ENCODE results near the gene SLC1A2.

The SLC1A2 gene

GRCh38 chr11:35340715-35341114, 78.6 kb downstream of the SLC1A2 start:
- no peaks in the 10 kb centered on the region for H3K27me3 ChIP-seq (ENCODE audit: control insufficient read depth in 1 of 2, insufficient read depth in 2 of 2, low read length in 2 of 2)
- no peak overlapping the region for H3K4me3 ChIP-seq (ENCODE audit: low read depth in 1 of 2, low read length in 2 of 2)
- H3K9me3 ChIP-seq (ENCODE audit: control insufficient read depth in 1 of 2, low read length in 2 of 2): peaks cover 0 to 4% of the 10 kb centered on the region in 2 donors
- no peak overlapping the region for H3K9ac ChIP-seq (ENCODE audit: low read depth in 1 of 2, low read length in 2 of 2)
- H3K4me1 ChIP-seq (ENCODE audit: control insufficient read depth in 1 of 2, insufficient read depth in 2 of 2, low read length in 2 of 2): no peaks in the 10 kb centered on the region
- H3K36me3 ChIP-seq (ENCODE audit: control insufficient read depth in 1 of 2, insufficient read depth in 2 of 2, low read length in 2 of 2): no peaks in the 10 kb centered on the region
- no peak overlapping the region for H3K27ac ChIP-seq (ENCODE audit: low read depth, low read length)

DNA sequence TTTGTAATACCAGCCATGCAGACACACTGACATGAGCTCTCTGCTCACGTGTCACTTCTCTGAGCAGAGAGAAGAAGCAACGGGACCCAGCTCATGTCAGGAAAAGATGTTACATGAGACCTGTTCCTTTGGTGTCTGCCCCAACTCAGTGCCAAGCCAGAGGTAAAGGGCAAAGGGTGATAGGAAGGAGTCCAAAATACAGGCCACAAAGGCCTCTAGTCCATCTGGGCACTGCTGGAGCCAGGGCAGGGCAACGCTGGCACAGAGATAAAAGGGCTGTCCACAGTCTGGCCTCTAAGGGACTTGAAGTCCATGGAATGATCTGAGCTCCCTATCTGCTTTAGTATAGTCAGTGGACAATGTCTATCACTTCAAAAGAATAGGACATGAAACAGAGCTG, 79.3 kb downstream of the SLC1A2 start:
- Histone ChIP-seq H3K4me1 (ENCODE audit: control insufficient read depth in 1 of 2, insufficient read depth in 2 of 2, low read length in 2 of 2) (no peaks in the 10 kb centered on the region), H3K27ac (ENCODE audit: low read depth, low read length) (no peak overlapping the region), H3K9ac (ENCODE audit: low read depth in 1 of 2, low read length in 2 of 2) (no peak overlapping the region), H3K36me3 (ENCODE audit: control insufficient read depth in 1 of 2, insufficient read depth in 2 of 2, low read length in 2 of 2) (no peaks in the 10 kb centered on the region), H3K4me3 (ENCODE audit: low read depth in 1 of 2, low read length in 2 of 2) (no peak overlapping the region), H3K27me3 (ENCODE audit: control insufficient read depth in 1 of 2, insufficient read depth in 2 of 2, low read length in 2 of 2) (no peaks in the 10 kb centered on the region), H3K9me3 (ENCODE audit: control insufficient read depth in 1 of 2, low read length in 2 of 2) (peaks cover 0 to 4% of the 10 kb centered on the region in 2 donors)

GRCh38 chr11:35338921-35339320, 80.4 kb downstream of the SLC1A2 start:
- Histone ChIP-seq H3K9me3 (ENCODE audit: control insufficient read depth in 1 of 2, low read length in 2 of 2) (peaks cover 0 to 4% of the 10 kb centered on the region in 2 donors), H3K27ac (ENCODE audit: low read depth, low read length) (no peak overlapping the region), H3K4me1 (ENCODE audit: control insufficient read depth in 1 of 2, insufficient read depth in 2 of 2, low read length in 2 of 2) (no peaks in the 10 kb centered on the region), H3K36me3 (ENCODE audit: control insufficient read depth in 1 of 2, insufficient read depth in 2 of 2, low read length in 2 of 2) (no peaks in the 10 kb centered on the region), H3K4me3 (ENCODE audit: low read depth in 1 of 2, low read length in 2 of 2) (no peak overlapping the region), H3K9ac (ENCODE audit: low read depth in 1 of 2, low read length in 2 of 2) (no peak overlapping the region), H3K27me3 (ENCODE audit: control insufficient read depth in 1 of 2, insufficient read depth in 2 of 2, low read length in 2 of 2) (no peaks in the 10 kb centered on the region)

DNA sequence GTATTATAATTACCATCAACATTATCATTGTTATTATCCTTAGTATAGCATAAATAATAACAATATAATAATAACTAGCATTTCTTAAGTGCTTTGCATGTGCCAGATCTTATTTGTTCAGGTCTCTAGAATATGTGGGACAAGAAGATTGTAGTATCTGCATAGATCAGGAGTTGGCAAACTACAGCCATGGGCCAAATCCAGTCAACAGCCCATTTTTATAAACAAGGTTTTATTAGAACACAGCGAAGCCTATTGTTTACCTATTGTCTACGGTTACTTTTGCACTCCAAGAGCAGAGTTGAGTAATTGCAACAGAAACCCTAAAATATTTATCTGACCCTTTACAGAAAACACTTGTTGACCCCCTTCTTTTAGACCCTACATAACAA, 81.4 kb downstream of the SLC1A2 start:
- Histone ChIP-seq H3K4me1 (ENCODE audit: control insufficient read depth in 1 of 2, insufficient read depth in 2 of 2, low read length in 2 of 2) (no peaks in the 10 kb centered on the region), H3K27me3 (ENCODE audit: control insufficient read depth in 1 of 2, insufficient read depth in 2 of 2, low read length in 2 of 2) (no peaks in the 10 kb centered on the region), H3K36me3 (ENCODE audit: control insufficient read depth in 1 of 2, insufficient read depth in 2 of 2, low read length in 2 of 2) (no peaks in the 10 kb centered on the region), H3K27ac (ENCODE audit: low read depth, low read length) (no peak overlapping the region), H3K4me3 (ENCODE audit: low read depth in 1 of 2, low read length in 2 of 2) (no peak overlapping the region), H3K9me3 (ENCODE audit: control insufficient read depth in 1 of 2, low read length in 2 of 2) (peaks cover 0 to 4% of the 10 kb centered on the region in 2 donors), H3K9ac (ENCODE audit: low read depth in 1 of 2, low read length in 2 of 2) (no peak overlapping the region)

DNA sequence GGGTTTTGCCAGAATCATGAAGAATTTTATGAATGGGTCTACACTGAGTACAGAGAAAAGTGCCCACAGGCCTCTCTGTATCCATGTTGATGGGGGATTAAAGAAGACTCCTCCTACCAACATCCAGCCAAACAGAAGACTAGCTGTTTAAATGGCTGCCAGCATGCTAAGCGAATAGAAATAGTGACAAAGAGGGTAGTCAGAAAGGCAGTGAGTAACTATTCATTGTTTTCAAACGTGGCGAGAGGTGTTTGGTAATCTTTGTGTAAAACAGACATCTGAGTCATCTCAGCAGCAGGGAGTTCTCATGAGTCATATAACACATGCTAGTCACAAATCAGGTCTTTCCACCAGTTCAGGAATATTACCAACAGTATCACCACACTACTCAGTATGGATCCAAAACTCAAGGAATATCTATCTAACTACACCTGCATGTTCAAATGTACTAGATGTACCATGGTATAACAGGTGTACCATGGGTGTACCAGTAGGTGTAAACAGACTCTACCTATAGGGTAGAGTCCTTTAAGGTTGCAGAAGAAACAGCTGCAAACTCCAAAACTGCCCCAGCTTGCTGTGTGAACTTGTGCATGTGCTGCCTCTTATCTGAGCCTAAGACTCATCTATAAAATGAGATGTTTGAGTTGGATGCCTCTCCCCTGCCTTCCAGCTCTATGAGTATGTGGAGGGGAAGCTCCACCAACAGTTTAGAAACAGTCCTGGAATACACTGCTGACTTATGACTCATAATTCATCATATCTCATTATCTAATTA, 82.0 kb downstream of the SLC1A2 start:
- no peaks in the 10 kb centered on the region for H3K36me3 ChIP-seq (ENCODE audit: control insufficient read depth in 1 of 2, insufficient read depth in 2 of 2, low read length in 2 of 2)
- H3K27ac ChIP-seq (ENCODE audit: low read depth, low read length): no peak overlapping the region
- no peak overlapping the region for H3K4me3 ChIP-seq (ENCODE audit: low read depth in 1 of 2, low read length in 2 of 2)
- peaks cover 0 to 4% of the 10 kb centered on the region in 2 donors for H3K9me3 ChIP-seq (ENCODE audit: control insufficient read depth in 1 of 2, low read length in 2 of 2)
- H3K27me3 ChIP-seq (ENCODE audit: control insufficient read depth in 1 of 2, insufficient read depth in 2 of 2, low read length in 2 of 2): no peaks in the 10 kb centered on the region
- no peak overlapping the region for H3K9ac ChIP-seq (ENCODE audit: low read depth in 1 of 2, low read length in 2 of 2)
- no peaks in the 10 kb centered on the region for H3K4me1 ChIP-seq (ENCODE audit: control insufficient read depth in 1 of 2, insufficient read depth in 2 of 2, low read length in 2 of 2)

DNA sequence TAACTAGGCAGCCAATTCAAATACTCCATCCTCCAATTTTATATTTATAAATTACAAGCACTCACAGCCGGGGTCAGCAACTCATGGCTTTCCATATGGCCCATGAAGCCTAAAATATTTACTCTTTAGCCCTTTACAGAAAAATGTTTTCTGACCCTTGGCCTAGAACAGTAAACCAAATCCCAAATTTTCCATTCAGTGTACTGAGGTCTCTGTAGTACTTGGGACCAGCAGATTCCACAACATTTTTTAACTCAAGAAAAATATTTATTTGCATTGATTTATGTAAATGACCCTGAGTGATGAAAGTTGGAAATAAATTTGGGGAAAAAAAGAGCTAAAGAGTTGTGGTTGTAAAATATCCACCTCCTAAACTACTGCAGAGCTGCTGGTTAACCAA, 82.6 kb downstream of the SLC1A2 start:
- no peak overlapping the region for H3K27ac ChIP-seq (ENCODE audit: low read depth, low read length)
- H3K9me3 ChIP-seq (ENCODE audit: control insufficient read depth in 1 of 2, low read length in 2 of 2): peaks cover 0 to 4% of the 10 kb centered on the region in 2 donors
- no peak overlapping the region for H3K4me3 ChIP-seq (ENCODE audit: low read depth in 1 of 2, low read length in 2 of 2)
- no peaks in the 10 kb centered on the region for H3K36me3 ChIP-seq (ENCODE audit: control insufficient read depth in 1 of 2, insufficient read depth in 2 of 2, low read length in 2 of 2)
- no peaks in the 10 kb centered on the region for H3K27me3 ChIP-seq (ENCODE audit: control insufficient read depth in 1 of 2, insufficient read depth in 2 of 2, low read length in 2 of 2)
- H3K4me1 ChIP-seq (ENCODE audit: control insufficient read depth in 1 of 2, insufficient read depth in 2 of 2, low read length in 2 of 2): no peaks in the 10 kb centered on the region
- H3K9ac ChIP-seq (ENCODE audit: low read depth in 1 of 2, low read length in 2 of 2): no peak overlapping the region

DNA sequence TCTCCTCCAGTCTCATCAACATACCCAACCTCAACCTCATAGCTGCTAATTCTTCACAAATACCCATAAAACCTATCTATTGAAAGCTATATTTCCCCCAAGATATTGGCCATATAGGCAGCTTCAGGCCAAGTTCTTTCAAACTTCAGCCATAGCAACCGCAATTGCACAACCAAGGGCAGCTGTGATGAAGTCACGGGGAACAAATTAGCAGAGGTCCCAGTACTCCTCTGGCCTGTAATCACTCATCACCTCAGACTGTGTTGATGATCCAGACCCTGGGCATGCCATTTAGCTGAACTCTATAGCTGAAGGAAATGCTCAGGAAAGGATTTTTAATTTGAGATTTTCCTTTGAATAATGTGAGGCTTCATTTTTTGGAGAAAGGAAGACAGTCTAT, 84.1 kb downstream of the SLC1A2 start:
- peaks cover 0 to 4% of the 10 kb centered on the region in 2 donors for H3K9me3 ChIP-seq (ENCODE audit: control insufficient read depth in 1 of 2, low read length in 2 of 2)
- H3K36me3 ChIP-seq (ENCODE audit: control insufficient read depth in 1 of 2, insufficient read depth in 2 of 2, low read length in 2 of 2): no peaks in the 10 kb centered on the region
- H3K27ac ChIP-seq (ENCODE audit: low read depth, low read length): no peak overlapping the region
- H3K27me3 ChIP-seq (ENCODE audit: control insufficient read depth in 1 of 2, insufficient read depth in 2 of 2, low read length in 2 of 2): no peaks in the 10 kb centered on the region
- no peaks in the 10 kb centered on the region for H3K4me1 ChIP-seq (ENCODE audit: control insufficient read depth in 1 of 2, insufficient read depth in 2 of 2, low read length in 2 of 2)
- no peak overlapping the region for H3K4me3 ChIP-seq (ENCODE audit: low read depth in 1 of 2, low read length in 2 of 2)
- no peak overlapping the region for H3K9ac ChIP-seq (ENCODE audit: low read depth in 1 of 2, low read length in 2 of 2)

GRCh38 chr11:35334385-35335090, 84.8 kb downstream of the SLC1A2 start:
- H3K9ac ChIP-seq (ENCODE audit: low read depth in 1 of 2, low read length in 2 of 2): no peak overlapping the region
- H3K4me3 ChIP-seq (ENCODE audit: low read depth in 1 of 2, low read length in 2 of 2): no peak overlapping the region
- H3K9me3 ChIP-seq (ENCODE audit: control insufficient read depth in 1 of 2, low read length in 2 of 2): peaks cover 0 to 4% of the 10 kb centered on the region in 2 donors
- H3K27me3 ChIP-seq (ENCODE audit: control insufficient read depth in 1 of 2, insufficient read depth in 2 of 2, low read length in 2 of 2): no peaks in the 10 kb centered on the region
- no peaks in the 10 kb centered on the region for H3K4me1 ChIP-seq (ENCODE audit: control insufficient read depth in 1 of 2, insufficient read depth in 2 of 2, low read length in 2 of 2)
- H3K27ac ChIP-seq (ENCODE audit: low read depth, low read length): no peak overlapping the region
- H3K36me3 ChIP-seq (ENCODE audit: control insufficient read depth in 1 of 2, insufficient read depth in 2 of 2, low read length in 2 of 2): no peaks in the 10 kb centered on the region

- no peak overlapping the region for H3K27ac ChIP-seq (ENCODE audit: low read depth, low read length)
- no peaks in the 10 kb centered on the region for H3K36me3 ChIP-seq (ENCODE audit: control insufficient read depth in 1 of 2, insufficient read depth in 2 of 2, low read length in 2 of 2)
- no peaks in the 10 kb centered on the region for H3K27me3 ChIP-seq (ENCODE audit: control insufficient read depth in 1 of 2, insufficient read depth in 2 of 2, low read length in 2 of 2)
- H3K4me3 ChIP-seq (ENCODE audit: low read depth in 1 of 2, low read length in 2 of 2): no peak overlapping the region
- H3K9me3 ChIP-seq (ENCODE audit: control insufficient read depth in 1 of 2, low read length in 2 of 2): peaks cover 0 to 4% of the 10 kb centered on the region in 2 donors
- H3K4me1 ChIP-seq (ENCODE audit: control insufficient read depth in 1 of 2, insufficient read depth in 2 of 2, low read length in 2 of 2): no peaks in the 10 kb centered on the region
- no peak overlapping the region for H3K9ac ChIP-seq (ENCODE audit: low read depth in 1 of 2, low read length in 2 of 2)
Measured at GRCh38 chr11:35332524-35332923, 86.8 kb downstream of the SLC1A2 start.

DNA sequence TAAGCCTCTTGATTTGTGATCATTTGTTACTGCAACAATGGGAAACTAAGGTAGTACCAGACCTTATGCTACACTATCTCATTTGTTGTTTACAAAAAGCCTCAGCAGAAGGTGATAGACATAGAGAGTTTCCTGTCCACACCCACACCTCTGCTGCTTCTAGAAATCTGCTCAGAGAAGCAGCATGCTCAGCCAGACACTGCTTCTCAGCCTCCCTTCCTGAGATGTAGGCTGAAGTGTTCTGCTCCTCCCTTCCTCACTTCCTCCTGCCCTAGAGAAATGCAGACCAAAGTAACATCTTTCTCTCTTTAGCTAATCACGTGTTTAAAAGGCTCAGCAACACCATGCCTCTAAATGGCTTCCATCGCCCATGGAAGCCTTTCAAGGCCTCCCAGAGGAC, 88.4 kb downstream of the SLC1A2 start:
- H3K36me3 ChIP-seq (ENCODE audit: control insufficient read depth in 1 of 2, insufficient read depth in 2 of 2, low read length in 2 of 2): no peaks in the 10 kb centered on the region

More for the DNA sequence above, 88.4 kb downstream of the SLC1A2 start:
- no peak overlapping the region for H3K9ac ChIP-seq (ENCODE audit: low read depth in 1 of 2, low read length in 2 of 2)
- no peaks in the 10 kb centered on the region for H3K27me3 ChIP-seq (ENCODE audit: control insufficient read depth in 1 of 2, insufficient read depth in 2 of 2, low read length in 2 of 2)
- no peak overlapping the region for H3K4me3 ChIP-seq (ENCODE audit: low read depth in 1 of 2, low read length in 2 of 2)
- no peaks in the 10 kb centered on the region for H3K4me1 ChIP-seq (ENCODE audit: control insufficient read depth in 1 of 2, insufficient read depth in 2 of 2, low read length in 2 of 2)
- no peak overlapping the region for H3K27ac ChIP-seq (ENCODE audit: low read depth, low read length)
- H3K9me3 ChIP-seq (ENCODE audit: control insufficient read depth in 1 of 2, low read length in 2 of 2): no peaks in the 10 kb centered on the region
